ENCODE measurements around the gene SRD5A2. TPM values are rescaled to one million over a fixed set of nuclear protein-coding genes. Genes with fewer than 3 reads are reported as not detected.

SRD5A2 gene
- total RNA-seq, 1 experiment from 2014 or later = not detected

DNA sequence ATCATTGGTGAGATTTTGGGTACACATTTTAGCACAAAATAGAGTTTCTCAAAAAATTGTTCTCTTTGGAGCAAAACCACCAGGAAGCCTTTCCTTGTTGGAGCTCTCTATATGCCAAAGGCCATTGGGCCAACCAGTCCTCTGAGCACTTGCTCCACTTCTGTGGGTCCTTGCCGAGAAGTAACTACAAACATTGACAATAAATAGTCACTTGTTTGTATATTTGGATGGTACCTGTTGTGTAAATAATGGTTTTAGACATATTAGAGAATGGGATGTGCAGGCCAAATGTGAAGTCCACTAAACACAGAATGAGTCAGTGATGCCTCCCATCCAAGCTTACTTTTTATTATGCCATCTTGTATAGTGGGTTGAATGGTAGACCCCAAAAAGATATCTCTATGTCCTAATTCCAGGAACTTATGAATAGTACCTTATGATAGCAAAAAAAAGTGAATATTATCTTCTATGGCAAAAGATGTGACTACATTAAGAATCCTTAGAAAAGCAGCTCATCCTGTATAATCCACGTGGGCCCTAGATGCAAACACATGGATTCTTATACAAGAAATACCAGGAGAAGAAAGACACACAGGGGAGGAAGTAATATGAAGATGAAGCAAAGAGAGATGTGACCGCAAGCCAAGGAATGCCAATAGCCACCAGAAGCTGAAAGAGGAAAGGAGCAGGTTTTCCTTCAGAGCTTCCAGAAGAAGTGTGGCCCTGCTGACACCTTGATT, 24.6 kb downstream of the SRD5A2 start:
- no peak for ATAC-seq

More for the DNA sequence above, 24.6 kb downstream of the SRD5A2 start:
- no TSS peak for BruUV-seq (replicated peaks)
- TF ChIP-seq, protein P1, sequence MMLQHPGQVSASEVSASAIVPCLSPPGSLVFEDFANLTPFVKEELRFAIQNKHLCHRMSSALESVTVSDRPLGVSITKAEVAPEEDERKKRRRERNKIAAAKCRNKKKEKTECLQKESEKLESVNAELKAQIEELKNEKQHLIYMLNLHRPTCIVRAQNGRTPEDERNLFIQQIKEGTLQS (IDR thresholded peaks at IDR 0.05) = no peak
- no peak for TF ChIP-seq JUND (IDR thresholded peaks at IDR 0.05)
- no peak for TF ChIP-seq POLR2A (IDR thresholded peaks at IDR 0.05; ENCODE audit: borderline replicate concordance, extremely low read depth, insufficient read depth, insufficient read length)
- TF ChIP-seq SIN3A (IDR thresholded peaks at IDR 0.05; ENCODE audit: low read depth) = no peak
- TF ChIP-seq FOSL1 (IDR thresholded peaks at IDR 0.05; ENCODE audit: low read depth) = no peak
- TF ChIP-seq, protein P2, sequence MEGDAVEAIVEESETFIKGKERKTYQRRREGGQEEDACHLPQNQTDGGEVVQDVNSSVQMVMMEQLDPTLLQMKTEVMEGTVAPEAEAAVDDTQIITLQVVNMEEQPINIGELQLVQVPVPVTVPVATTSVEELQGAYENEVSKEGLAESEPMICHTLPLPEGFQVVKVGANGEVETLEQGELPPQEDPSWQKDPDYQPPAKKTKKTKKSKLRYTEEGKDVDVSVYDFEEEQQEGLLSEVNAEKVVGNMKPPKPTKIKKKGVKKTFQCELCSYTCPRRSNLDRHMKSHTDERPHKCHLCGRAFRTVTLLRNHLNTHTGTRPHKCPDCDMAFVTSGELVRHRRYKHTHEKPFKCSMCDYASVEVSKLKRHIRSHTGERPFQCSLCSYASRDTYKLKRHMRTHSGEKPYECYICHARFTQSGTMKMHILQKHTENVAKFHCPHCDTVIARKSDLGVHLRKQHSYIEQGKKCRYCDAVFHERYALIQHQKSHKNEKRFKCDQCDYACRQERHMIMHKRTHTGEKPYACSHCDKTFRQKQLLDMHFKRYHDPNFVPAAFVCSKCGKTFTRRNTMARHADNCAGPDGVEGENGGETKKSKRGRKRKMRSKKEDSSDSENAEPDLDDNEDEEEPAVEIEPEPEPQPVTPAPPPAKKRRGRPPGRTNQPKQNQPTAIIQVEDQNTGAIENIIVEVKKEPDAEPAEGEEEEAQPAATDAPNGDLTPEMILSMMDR (IDR thresholded peaks at IDR 0.05 in 2 of 3, conservative IDR thresholded peaks at IDR 0.05 in 1 of 3; ENCODE audit: borderline replicate concordance in 1 of 3, insufficient read depth in 1 of 3, low read depth in 2 of 3, low read length in 2 of 3) = no peak
- no peak for TF ChIP-seq RAD21 (IDR thresholded peaks at IDR 0.05; ENCODE audit: low read depth)
- no peak for TF ChIP-seq ELF1 (IDR thresholded peaks at IDR 0.05; ENCODE audit: borderline replicate concordance, low read depth)
- no peak for TF ChIP-seq EZH2 (IDR thresholded peaks at IDR 0.05)
- no peak for TF ChIP-seq EGR1 (IDR thresholded peaks at IDR 0.05; ENCODE audit: low read depth)
- no peak for TF ChIP-seq EZH2phosphoT487 (IDR thresholded peaks at IDR 0.05; ENCODE audit: borderline replicate concordance)
- TF ChIP-seq ZNF274 (IDR thresholded peaks at IDR 0.05; ENCODE audit: low read depth, low read length) = no peak
- TF ChIP-seq, protein P3, sequence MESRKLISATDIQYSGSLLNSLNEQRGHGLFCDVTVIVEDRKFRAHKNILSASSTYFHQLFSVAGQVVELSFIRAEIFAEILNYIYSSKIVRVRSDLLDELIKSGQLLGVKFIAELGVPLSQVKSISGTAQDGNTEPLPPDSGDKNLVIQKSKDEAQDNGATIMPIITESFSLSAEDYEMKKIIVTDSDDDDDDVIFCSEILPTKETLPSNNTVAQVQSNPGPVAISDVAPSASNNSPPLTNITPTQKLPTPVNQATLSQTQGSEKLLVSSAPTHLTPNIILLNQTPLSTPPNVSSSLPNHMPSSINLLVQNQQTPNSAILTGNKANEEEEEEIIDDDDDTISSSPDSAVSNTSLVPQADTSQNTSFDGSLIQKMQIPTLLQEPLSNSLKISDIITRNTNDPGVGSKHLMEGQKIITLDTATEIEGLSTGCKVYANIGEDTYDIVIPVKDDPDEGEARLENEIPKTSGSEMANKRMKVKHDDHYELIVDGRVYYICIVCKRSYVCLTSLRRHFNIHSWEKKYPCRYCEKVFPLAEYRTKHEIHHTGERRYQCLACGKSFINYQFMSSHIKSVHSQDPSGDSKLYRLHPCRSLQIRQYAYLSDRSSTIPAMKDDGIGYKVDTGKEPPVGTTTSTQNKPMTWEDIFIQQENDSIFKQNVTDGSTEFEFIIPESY (IDR thresholded peaks at IDR 0.05; ENCODE audit: extremely low read depth, insufficient replicate concordance, low read length) = no peak
- TF ChIP-seq SRF (IDR thresholded peaks at IDR 0.05; ENCODE audit: low read depth) = no peak
- TF ChIP-seq, protein P4, sequence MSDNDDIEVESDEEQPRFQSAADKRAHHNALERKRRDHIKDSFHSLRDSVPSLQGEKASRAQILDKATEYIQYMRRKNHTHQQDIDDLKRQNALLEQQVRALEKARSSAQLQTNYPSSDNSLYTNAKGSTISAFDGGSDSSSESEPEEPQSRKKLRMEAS (IDR thresholded peaks at IDR 0.05) = no peak
- TF ChIP-seq, protein P5, sequence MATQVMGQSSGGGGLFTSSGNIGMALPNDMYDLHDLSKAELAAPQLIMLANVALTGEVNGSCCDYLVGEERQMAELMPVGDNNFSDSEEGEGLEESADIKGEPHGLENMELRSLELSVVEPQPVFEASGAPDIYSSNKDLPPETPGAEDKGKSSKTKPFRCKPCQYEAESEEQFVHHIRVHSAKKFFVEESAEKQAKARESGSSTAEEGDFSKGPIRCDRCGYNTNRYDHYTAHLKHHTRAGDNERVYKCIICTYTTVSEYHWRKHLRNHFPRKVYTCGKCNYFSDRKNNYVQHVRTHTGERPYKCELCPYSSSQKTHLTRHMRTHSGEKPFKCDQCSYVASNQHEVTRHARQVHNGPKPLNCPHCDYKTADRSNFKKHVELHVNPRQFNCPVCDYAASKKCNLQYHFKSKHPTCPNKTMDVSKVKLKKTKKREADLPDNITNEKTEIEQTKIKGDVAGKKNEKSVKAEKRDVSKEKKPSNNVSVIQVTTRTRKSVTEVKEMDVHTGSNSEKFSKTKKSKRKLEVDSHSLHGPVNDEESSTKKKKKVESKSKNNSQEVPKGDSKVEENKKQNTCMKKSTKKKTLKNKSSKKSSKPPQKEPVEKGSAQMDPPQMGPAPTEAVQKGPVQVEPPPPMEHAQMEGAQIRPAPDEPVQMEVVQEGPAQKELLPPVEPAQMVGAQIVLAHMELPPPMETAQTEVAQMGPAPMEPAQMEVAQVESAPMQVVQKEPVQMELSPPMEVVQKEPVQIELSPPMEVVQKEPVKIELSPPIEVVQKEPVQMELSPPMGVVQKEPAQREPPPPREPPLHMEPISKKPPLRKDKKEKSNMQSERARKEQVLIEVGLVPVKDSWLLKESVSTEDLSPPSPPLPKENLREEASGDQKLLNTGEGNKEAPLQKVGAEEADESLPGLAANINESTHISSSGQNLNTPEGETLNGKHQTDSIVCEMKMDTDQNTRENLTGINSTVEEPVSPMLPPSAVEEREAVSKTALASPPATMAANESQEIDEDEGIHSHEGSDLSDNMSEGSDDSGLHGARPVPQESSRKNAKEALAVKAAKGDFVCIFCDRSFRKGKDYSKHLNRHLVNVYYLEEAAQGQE (IDR thresholded peaks at IDR 0.05; ENCODE audit: low read depth) = no peak
- no peak for TF ChIP-seq ZFX (IDR thresholded peaks at IDR 0.05)
- TF ChIP-seq POLR2AphosphoS5 (IDR thresholded peaks at IDR 0.05; ENCODE audit: low read depth, low read length) = no peak
- no peak for TF ChIP-seq CBX3 (IDR thresholded peaks at IDR 0.05; ENCODE audit: low read depth)
- no peaks in the 10 kb centered on the region for H3K79me2 ChIP-seq (ENCODE audit: insufficient read depth, low read length)
- no peaks in the 10 kb centered on the region for H3K4me1 ChIP-seq (ENCODE audit: control insufficient read depth in 1 of 2, insufficient read depth in 2 of 2, low read length in 2 of 2)
- no peaks in the 10 kb centered on the region; the same call in 1 of the 2 replicates for H3K9me2 ChIP-seq (ENCODE audit: insufficient read depth)
- no peaks in the 10 kb centered on the region for H3K36me3 ChIP-seq (ENCODE audit: control insufficient read depth in 1 of 2, insufficient read depth in 2 of 2, low read length in 2 of 2)
- no peak overlapping the region for H3K27ac ChIP-seq (ENCODE audit: low read depth, low read length)
- no peak overlapping the region for H3K4me2 ChIP-seq (ENCODE audit: low read length)
- no peak overlapping the region for H3K4me3 ChIP-seq (replicated peaks in 1 of 2; ENCODE audit: low read depth in 1 of 2, low read length in 2 of 2)
- ChIA-PET CTCF (no interaction called here), RAD21 (ENCODE audit: low non-redundant PET in 1 of 2, low total read pairs in 2 of 2, uncharacterized antibody in 2 of 2, unreplicated experiment in 2 of 2) (no interaction called here), POLR2A (no interaction called here)
- DNase-seq (ENCODE audit: low read depth, low spot score) = no peak
- no peaks in the 10 kb centered on the region for H4K20me1 ChIP-seq (ENCODE audit: insufficient read depth)
- H3K9me3 ChIP-seq (ENCODE audit: control insufficient read depth in 1 of 2, insufficient read depth in 1 of 2, low read depth in 1 of 2, low read length in 2 of 2) = no peaks in the 10 kb centered on the region
- H3K27me3 ChIP-seq (ENCODE audit: insufficient read depth, low read length) = no peaks in the 10 kb centered on the region
- intact Hi-C loops (cut with micrococcal nuclease) = no loop called here
- no peak overlapping the region for H3K9ac ChIP-seq (ENCODE audit: low read length)
- H2AFZ ChIP-seq (ENCODE audit: low read depth, low read length, poor library complexity, severe bottlenecking) = no peak overlapping the region

All from HCT116 (cell line).